Measurements from ENCODE around the gene KIAA0513. TPM values are rescaled to one million over a fixed set of nuclear protein-coding genes. Genes with fewer than 3 reads are reported as not detected.

The KIAA0513 gene
- total RNA-seq, 3 donors from 2014 or later, result 31.9 to 36.5 (median 33.5) TPM

DNA sequence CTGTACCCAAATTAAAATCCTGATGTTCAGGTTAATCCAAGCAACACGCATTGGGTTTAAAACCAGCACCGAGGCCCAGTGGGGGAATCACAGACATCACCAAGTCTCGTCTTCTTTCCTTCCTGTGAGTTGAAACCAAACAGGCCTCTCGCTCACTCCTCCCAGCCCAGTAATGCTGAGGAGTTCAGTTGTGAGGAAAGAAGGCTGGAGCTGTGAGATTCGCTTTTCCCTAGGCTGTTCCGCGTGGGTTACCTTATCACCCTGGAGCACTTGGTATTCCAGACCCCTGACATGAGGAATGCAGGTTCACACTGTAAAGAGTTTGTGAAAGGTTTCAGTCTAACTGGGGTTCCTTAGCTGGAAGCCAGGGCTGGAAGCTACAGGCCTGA lies 63.9 kb downstream of the KIAA0513 start:
- H3K9me3 ChIP-seq, result no peaks in the 10 kb centered on the region
- TF ChIP-seq CTCF (IDR thresholded peaks at IDR 0.05), result no peak

GRCh38 chr16:85092309-85092708 lies 64.7 kb downstream of the KIAA0513 start:
- no peak for TF ChIP-seq CTCF (IDR thresholded peaks at IDR 0.05)
- intact Hi-C loops (cut with DNase I, micrococcal nuclease), result no loop called here
- no peaks in the 10 kb centered on the region for H3K36me3 ChIP-seq (ENCODE audit: low read depth)
- peaks cover 10% of the 10 kb centered on the region for H3K4me1 ChIP-seq (ENCODE audit: low read depth)
- DNase-seq, result no peak
- H3K4me3 ChIP-seq, result no peak overlapping the region
- no peak for ATAC-seq
- H3K9me3 ChIP-seq, result no peaks in the 10 kb centered on the region

More for the DNA sequence above, 63.9 kb downstream of the KIAA0513 start:
- DNase-seq (no peak), ATAC-seq (no peak)
- Histone ChIP-seq H3K4me3 (no peak overlapping the region), H3K36me3 (ENCODE audit: low read depth) (no peaks in the 10 kb centered on the region), H3K4me1 (ENCODE audit: low read depth) (peaks cover 16% of the 10 kb centered on the region)
- intact Hi-C loops (cut with DNase I, micrococcal nuclease), result no loop called here

GRCh38 chr16:85092851-85093250 lies 65.3 kb downstream of the KIAA0513 start:
- peaks cover 10% of the 10 kb centered on the region for H3K4me1 ChIP-seq (ENCODE audit: low read depth)
- H3K36me3 ChIP-seq (ENCODE audit: low read depth), result no peaks in the 10 kb centered on the region
- ATAC-seq (no peak), DNase-seq (no peak)
- H3K4me3 ChIP-seq, result no peak overlapping the region
- no peaks in the 10 kb centered on the region for H3K9me3 ChIP-seq
- no peak for TF ChIP-seq CTCF (IDR thresholded peaks at IDR 0.05)
- intact Hi-C loops (cut with DNase I, micrococcal nuclease), result no loop called here

DNA sequence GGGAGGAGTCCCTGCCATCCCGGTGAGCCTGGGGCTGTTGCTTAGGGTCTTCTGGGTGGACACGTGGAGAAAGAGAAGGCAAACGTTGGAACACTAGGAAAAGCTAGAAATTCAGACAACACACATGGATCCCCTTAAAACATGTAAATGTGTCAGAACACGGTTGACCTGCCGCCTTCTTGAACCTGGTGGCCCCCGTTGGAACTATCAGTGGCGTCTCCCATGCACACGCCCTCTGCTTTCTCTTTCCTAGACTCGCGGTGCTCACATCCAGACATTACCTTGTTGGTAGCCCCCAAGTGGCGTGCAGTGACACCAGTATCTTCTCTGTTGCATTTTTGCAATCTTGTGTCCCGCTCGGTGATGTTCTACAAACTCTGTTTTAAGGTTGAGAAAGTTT lies 66.1 kb downstream of the KIAA0513 start:
- H3K4me3 ChIP-seq, result no peak overlapping the region
- ATAC-seq (no peak), DNase-seq (no peak)
- H3K36me3 ChIP-seq (ENCODE audit: low read depth), result no peaks in the 10 kb centered on the region
- peaks cover 10% of the 10 kb centered on the region for H3K4me1 ChIP-seq (ENCODE audit: low read depth)
- intact Hi-C loops (cut with DNase I, micrococcal nuclease), result no loop called here
- H3K9me3 ChIP-seq, result no peaks in the 10 kb centered on the region
- TF ChIP-seq CTCF (IDR thresholded peaks at IDR 0.05), result no peak

GRCh38 chr16:85094176-85094805 lies 66.7 kb downstream of the KIAA0513 start:
- no peak for ATAC-seq
- no peak for TF ChIP-seq CTCF (IDR thresholded peaks at IDR 0.05)

DNA sequence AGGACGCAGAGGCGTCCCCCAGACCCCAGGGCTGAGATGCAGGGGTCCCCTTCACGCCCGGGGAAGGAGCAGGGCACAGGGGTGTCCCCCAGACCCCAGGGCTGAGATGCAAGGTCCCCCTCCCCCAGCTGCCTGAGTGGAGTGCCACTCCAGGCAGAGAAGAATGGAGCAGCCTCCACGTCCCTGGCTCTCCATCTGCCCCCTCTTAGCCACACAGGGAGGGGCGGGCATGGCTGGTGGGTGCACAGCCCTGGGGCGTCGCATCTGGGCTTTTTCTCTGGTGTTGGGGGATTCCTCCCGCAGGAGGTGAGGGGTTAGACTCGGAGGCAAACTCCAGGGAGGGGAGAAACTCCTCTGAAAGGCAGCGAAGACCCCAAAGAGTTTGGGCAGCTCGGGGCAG lies 67.2 kb downstream of the KIAA0513 start:
- TF ChIP-seq CTCF (IDR thresholded peaks at IDR 0.05), result no peak
- DNase-seq, result no peak
- Histone ChIP-seq H3K9me3 (no peaks in the 10 kb centered on the region), H3K4me1 (ENCODE audit: low read depth) (peaks cover 10% of the 10 kb centered on the region), H3K36me3 (ENCODE audit: low read depth) (no peaks in the 10 kb centered on the region), H3K4me3 (no peak overlapping the region)
- ATAC-seq, result no peak
- intact Hi-C loops (cut with DNase I, micrococcal nuclease), result no loop called here

More at GRCh38 chr16:85094176-85094805, 66.7 kb downstream of the KIAA0513 start:
- no peaks in the 10 kb centered on the region for H3K36me3 ChIP-seq (ENCODE audit: low read depth)
- DNase-seq, result no peak
- peaks cover 10% of the 10 kb centered on the region for H3K4me1 ChIP-seq (ENCODE audit: low read depth)
- intact Hi-C loops (cut with DNase I, micrococcal nuclease), result no loop called here
- H3K4me3 ChIP-seq, result no peak overlapping the region
- no peaks in the 10 kb centered on the region for H3K9me3 ChIP-seq

Data from mucosa of descending colon (tissue), 3 donors.